CD4-positive, CD25-positive, alpha-beta regulatory T cell (primary cell): Measurements from ENCODE around the gene IRF2BP2. TPM values are rescaled to one million over a fixed set of nuclear protein-coding genes. Genes with fewer than 3 reads are reported as not detected.

Experiments used
- ATAC-seq, 2 donors: fragments of 150-1000 bp; cut with Tn5 transposase; one replicate each; pipeline ENCODE4 v1.10.0; 2021; ENCODE audit warnings: low read depth in 2 of 2, moderate number of reproducible peaks in 2 of 2, moderate library complexity in 1 of 2
- DNase-seq, 3 donors: peaks; one replicate each; pipeline versions ENCODE4 v3.0.0 to v3.0.0-alpha.2; 2012 to 2022; ENCODE audit warnings: mixed read lengths in 1 of 3
- H3K27ac ChIP-seq: one replicate; pipeline ENCODE4 v1.7.0; 2013; ENCODE audit warnings: mild to moderate bottlenecking, low read length; ENCODE audit not compliant: insufficient read depth, poor library complexity, severe bottlenecking
- H3K27me3 ChIP-seq: one replicate; pipeline ENCODE4 v1.7.0; 2013; ENCODE audit warnings: low read length; ENCODE audit not compliant: control insufficient read depth, insufficient read depth
- H3K36me3 ChIP-seq: one replicate; pipeline ENCODE4 v1.7.0; 2013; ENCODE audit warnings: mild to moderate bottlenecking, low read length, moderate library complexity; ENCODE audit not compliant: control insufficient read depth, insufficient read depth
- H3K4me1 ChIP-seq: 2 replicates; pipeline ENCODE4 v1.7.0; 2013; ENCODE audit warnings: mild to moderate bottlenecking, low read length; ENCODE audit not compliant: insufficient read depth, control insufficient read depth, poor library complexity, severe bottlenecking
- H3K4me3 ChIP-seq: one replicate; pipeline ENCODE4 v1.7.0; 2013; ENCODE audit warnings: low read depth, mild to moderate bottlenecking, low read length, moderate library complexity
- H3K9me3 ChIP-seq, 2 experiments: 1 replicate in 1 of 2; 2 replicates in 1 of 2; pipeline ENCODE4 v1.7.0; 2013; ENCODE audit warnings: low read length in 2 of 2, mild to moderate bottlenecking in 1 of 2, moderate library complexity in 1 of 2; ENCODE audit not compliant: control insufficient read depth in 2 of 2
- H3K27ac Mint-ChIP-seq, 3 donors: one replicate each; pipeline ENCODE4 v1.8.0; 2020 to 2022; ENCODE audit warnings: mild to moderate bottlenecking in 3 of 3, mixed read lengths in 3 of 3, moderate library complexity in 2 of 3
- H3K27me3 Mint-ChIP-seq: one replicate; pipeline ENCODE4 v1.8.0; 2022; ENCODE audit warnings: mild to moderate bottlenecking, mixed read lengths
- H3K36me3 Mint-ChIP-seq: one replicate; pipeline ENCODE4 v1.8.0; 2020; ENCODE audit warnings: mixed read lengths
- H3K4me1 Mint-ChIP-seq, 4 donors: one replicate each; pipeline ENCODE4 v1.8.0; 2020 to 2022; ENCODE audit warnings: mixed read lengths in 4 of 4, mild to moderate bottlenecking in 1 of 4
- H3K4me3 Mint-ChIP-seq, 4 donors: one replicate each; pipeline ENCODE4 v1.8.0; 2020 to 2022; ENCODE audit warnings: mild to moderate bottlenecking in 4 of 4, mixed read lengths in 4 of 4, moderate library complexity in 3 of 4
- H3K9me3 Mint-ChIP-seq, 7 donors: one replicate each; pipeline ENCODE4 v1.8.0; 2020 to 2022; ENCODE audit warnings: mixed read lengths in 7 of 7, mild to moderate bottlenecking in 3 of 7, moderate library complexity in 2 of 7
- polyA plus RNA-seq, 4 donors: library from polyadenylated mRNA; unstranded; fragments of 300-500 nt; fragmentation: Illumina TruSeq; gene quantifications; one replicate each; pipeline ENCODE4 v1.2.3, GENCODE V29; 2021
- total RNA-seq: library from RNA; stranded (reverse); gene quantifications from one replicate; pipeline ENCODE4 v1.2.3, GENCODE V29; 2022

IRF2BP2 gene
- total and polyA plus RNA-seq, 5 donors from 2014 or later = 21.1 to 375 (median 25.4) TPM

DNA sequence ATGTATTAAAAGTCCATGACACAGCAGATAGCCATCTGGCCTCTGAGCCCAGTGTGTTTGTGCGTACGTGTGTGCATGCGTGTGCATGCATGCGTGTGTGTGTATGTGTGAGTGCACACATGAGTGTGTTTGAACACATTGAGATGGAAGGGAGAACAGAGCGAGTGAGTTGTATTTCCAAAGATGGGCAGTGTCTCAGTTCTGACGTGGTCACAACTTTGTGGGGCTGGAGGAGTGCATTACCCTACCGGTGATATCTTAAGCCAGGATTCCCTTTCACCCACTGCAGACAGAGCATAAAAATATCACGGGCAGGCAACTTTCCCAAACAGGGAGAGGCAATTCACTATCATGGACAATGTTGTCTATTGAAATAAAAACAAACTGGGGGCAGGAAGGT, 27.8 kb downstream of the IRF2BP2 start:
- H3K9me3 ChIP-seq = no peaks in the 10 kb centered on the region
- Mint-ChIP-seq H3K36me3 (no peaks in the 10 kb centered on the region), H3K4me3 (no peak overlapping the region), H3K4me1 (no peaks in the 10 kb centered on the region), H3K9me3 (no peaks in the 10 kb centered on the region), H3K27me3 (peaks cover 6% of the 10 kb centered on the region), H3K27ac (no peak overlapping the region)
- no peak for ATAC-seq
- H3K27me3 ChIP-seq = peaks cover 7% of the 10 kb centered on the region
- DNase-seq = no peak
- H3K4me3 ChIP-seq = no peak overlapping the region
- no peaks in the 10 kb centered on the region for H3K4me1 ChIP-seq
- H3K27ac ChIP-seq = no peak overlapping the region
- H3K36me3 ChIP-seq = no peaks in the 10 kb centered on the region

DNA sequence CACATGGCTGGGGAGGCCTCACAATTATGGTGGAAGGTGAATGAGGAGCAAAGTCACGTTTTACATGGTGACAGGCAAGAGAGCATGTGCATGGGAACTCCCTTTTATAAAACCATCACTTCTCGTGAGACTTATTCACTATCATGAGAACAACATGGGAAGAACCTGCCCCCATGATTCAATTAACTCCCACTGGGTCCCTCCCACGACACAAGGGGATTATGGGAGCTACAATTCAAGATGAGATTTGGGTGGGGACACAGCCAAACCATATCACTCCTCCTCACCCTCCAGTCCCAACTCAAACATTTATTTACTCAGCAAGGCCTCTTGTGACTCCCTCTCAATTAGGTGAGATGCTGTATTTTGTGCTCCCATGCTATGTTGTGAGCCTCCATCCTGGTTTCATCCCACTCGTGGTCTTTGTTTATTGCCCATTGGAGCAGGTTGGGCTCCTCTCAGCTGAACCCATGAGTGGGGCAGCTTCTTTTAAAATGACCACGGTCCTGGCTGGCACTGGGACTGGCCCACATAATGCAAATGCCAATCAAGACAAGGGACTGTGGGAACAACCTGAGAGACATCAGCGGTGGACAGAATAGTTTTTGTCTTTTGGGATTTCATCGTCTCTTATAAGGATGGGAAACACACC, 28.8 kb downstream of the IRF2BP2 start:
- no peak overlapping the region for H3K4me3 Mint-ChIP-seq
- peaks cover 6% of the 10 kb centered on the region for H3K27me3 Mint-ChIP-seq
- peaks cover 5% of the 10 kb centered on the region for H3K27me3 ChIP-seq
- no peak overlapping the region for H3K27ac ChIP-seq
- no peaks in the 10 kb centered on the region for H3K36me3 Mint-ChIP-seq
- no peaks in the 10 kb centered on the region for H3K36me3 ChIP-seq
- no peak overlapping the region for H3K27ac Mint-ChIP-seq
- no peak overlapping the region for H3K4me3 ChIP-seq
- ATAC-seq (no peak), DNase-seq (no peak)
- H3K9me3 Mint-ChIP-seq = no peaks in the 10 kb centered on the region
- H3K9me3 ChIP-seq = no peaks in the 10 kb centered on the region
- no peaks in the 10 kb centered on the region for H3K4me1 Mint-ChIP-seq
- H3K4me1 ChIP-seq = no peaks in the 10 kb centered on the region

DNA sequence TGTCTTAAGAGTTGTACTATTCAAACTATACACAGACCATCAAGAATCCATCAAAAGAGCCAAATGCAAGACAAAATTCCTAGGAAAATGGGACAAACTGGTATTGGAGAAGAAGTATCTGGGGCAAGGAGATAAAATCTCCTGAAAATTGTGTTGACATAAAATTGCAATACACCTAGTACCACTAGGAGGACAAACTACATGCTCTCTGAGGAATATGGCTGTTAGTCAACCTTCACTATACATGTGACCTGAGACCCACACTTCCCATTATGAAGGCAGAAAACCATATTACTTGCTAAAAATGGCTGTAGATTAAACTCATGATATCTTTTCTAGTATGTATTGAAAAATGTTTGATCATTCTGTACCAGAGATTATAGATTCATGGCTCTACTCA, 30.0 kb downstream of the IRF2BP2 start:
- H3K4me1 Mint-ChIP-seq = no peaks in the 10 kb centered on the region
- Histone ChIP-seq H3K4me1 (no peaks in the 10 kb centered on the region), H3K36me3 (no peaks in the 10 kb centered on the region), H3K4me3 (no peak overlapping the region), H3K27me3 (peaks cover 5% of the 10 kb centered on the region), H3K27ac (no peak overlapping the region), H3K9me3 (no peaks in the 10 kb centered on the region)
- H3K36me3 Mint-ChIP-seq = no peaks in the 10 kb centered on the region
- no peak overlapping the region for H3K4me3 Mint-ChIP-seq
- no peaks in the 10 kb centered on the region for H3K9me3 Mint-ChIP-seq
- H3K27ac Mint-ChIP-seq = no peak overlapping the region
- DNase-seq (peak in 1 of 3 donors; percentile 34), ATAC-seq (peak; percentile 48 to 55)
- peaks cover 6% of the 10 kb centered on the region for H3K27me3 Mint-ChIP-seq

DNA sequence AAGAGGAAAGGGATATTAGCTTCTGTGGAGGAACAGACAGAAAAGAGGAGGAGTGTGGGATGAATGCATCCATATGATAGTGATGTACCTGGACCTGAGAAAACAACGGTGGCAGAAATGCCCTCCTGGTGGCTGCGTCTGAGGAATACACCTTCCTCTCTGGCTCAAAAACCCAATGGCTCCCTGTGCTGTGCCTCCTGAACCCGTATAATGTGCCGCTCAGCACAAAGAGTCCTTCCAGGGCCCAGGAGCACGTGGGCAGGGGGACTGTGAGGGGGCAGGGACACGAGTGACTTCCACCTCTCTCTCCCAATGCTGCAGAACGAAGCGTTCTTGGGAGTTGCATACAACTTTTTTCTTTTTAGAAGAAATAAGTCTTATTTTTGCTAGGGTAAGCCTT, 31.2 kb downstream of the IRF2BP2 start:
- DNase-seq = no peak
- Histone ChIP-seq H3K4me1 (no peaks in the 10 kb centered on the region), H3K27ac (no peak overlapping the region), H3K9me3 (no peaks in the 10 kb centered on the region), H3K27me3 (peaks cover 5% of the 10 kb centered on the region), H3K4me3 (no peak overlapping the region), H3K36me3 (no peaks in the 10 kb centered on the region)
- ATAC-seq = no peak
- Mint-ChIP-seq H3K27ac (no peak overlapping the region), H3K36me3 (no peaks in the 10 kb centered on the region), H3K4me1 (no peaks in the 10 kb centered on the region), H3K4me3 (no peak overlapping the region), H3K9me3 (no peaks in the 10 kb centered on the region), H3K27me3 (peaks cover 6% of the 10 kb centered on the region)

DNA sequence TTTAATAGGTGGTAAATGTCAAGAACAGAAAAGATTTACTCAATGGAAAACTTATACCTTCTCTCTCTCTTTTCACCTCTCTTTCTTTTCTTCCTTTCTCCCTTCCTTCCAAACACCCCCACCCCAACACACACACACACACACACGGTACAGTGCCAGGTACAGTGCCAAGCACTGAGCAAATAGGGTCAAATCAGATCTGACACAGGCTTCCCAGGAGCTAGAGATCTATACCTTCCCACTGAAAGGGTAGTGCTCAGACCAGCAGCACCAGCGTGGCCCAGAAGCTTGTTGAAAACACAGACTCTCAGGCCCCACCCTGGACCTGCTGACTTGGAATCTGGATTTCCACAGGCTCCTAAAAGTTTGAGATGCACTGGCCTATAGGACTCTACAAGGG, 31.9 kb downstream of the IRF2BP2 start:
- no peak for ATAC-seq
- no peak for DNase-seq
- Mint-ChIP-seq H3K9me3 (no peaks in the 10 kb centered on the region), H3K27me3 (peaks cover 6% of the 10 kb centered on the region), H3K4me3 (no peak overlapping the region), H3K27ac (no peak overlapping the region), H3K36me3 (no peaks in the 10 kb centered on the region), H3K4me1 (no peaks in the 10 kb centered on the region)
- Histone ChIP-seq H3K9me3 (no peaks in the 10 kb centered on the region), H3K27ac (no peak overlapping the region), H3K36me3 (no peaks in the 10 kb centered on the region), H3K4me3 (no peak overlapping the region), H3K27me3 (peaks cover 5% of the 10 kb centered on the region), H3K4me1 (no peaks in the 10 kb centered on the region)

DNA sequence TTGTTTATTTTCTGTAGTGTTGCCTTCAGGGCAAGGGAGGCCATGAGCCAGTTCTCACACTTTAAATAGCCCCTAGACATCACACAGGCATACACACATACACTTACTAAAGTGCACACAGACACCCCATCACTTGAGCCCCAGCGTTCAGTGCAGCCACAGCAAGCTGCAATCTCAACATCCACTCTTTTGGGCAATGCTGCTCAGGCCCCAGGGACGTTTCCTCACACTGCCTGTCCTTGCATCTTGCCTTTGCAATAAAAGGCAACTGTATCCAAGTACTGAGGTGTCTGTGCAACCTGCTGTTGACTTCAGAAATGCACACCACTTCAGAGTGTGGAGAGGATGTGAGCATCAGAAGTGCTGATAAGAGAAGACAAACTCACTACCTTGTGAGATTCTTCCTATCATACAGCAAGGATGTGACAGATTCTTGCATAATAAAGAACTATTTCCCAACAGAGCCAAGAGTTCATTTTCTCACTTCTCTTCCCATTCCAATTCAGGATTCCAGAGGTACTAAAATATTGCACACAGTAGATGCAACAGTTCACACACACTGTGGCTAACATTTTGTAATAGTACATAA, 36.2 kb downstream of the IRF2BP2 start:
- Histone ChIP-seq H3K9me3 (no peaks in the 10 kb centered on the region), H3K27ac (no peak overlapping the region), H3K36me3 (no peaks in the 10 kb centered on the region), H3K4me1 (no peaks in the 10 kb centered on the region), H3K4me3 (no peak overlapping the region), H3K27me3 (peaks cover 3% of the 10 kb centered on the region)
- H3K4me1 Mint-ChIP-seq = no peaks in the 10 kb centered on the region
- no peaks in the 10 kb centered on the region for H3K36me3 Mint-ChIP-seq
- H3K27ac Mint-ChIP-seq = no peak overlapping the region
- ATAC-seq (no peak), DNase-seq (peak in 1 of 3 donors; percentile 16)
- H3K9me3 Mint-ChIP-seq = no peaks in the 10 kb centered on the region
- no peak overlapping the region for H3K4me3 Mint-ChIP-seq
- peaks cover 6% of the 10 kb centered on the region for H3K27me3 Mint-ChIP-seq

DNA sequence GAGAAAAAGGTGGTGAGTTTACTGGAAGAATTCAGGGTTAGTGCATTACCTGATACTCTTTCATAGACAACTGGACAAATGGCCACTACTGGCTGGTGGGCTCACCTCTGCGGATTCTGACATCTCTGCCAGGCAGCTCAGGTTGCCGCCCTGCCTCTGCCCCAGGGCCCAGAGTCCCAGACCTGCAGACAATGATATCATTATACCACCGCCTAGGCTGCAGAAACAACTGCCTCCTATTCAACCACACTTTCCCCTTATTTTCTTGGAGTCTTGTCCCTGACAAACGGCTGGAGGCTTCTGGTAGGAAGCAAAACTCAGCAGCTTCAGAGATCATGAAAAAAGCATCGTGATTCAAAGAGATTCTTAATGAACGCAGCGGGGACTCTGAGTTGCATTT, 37.0 kb downstream of the IRF2BP2 start:
- Mint-ChIP-seq H3K4me1 (no peaks in the 10 kb centered on the region), H3K27me3 (peaks cover 10% of the 10 kb centered on the region), H3K9me3 (no peaks in the 10 kb centered on the region), H3K36me3 (no peaks in the 10 kb centered on the region), H3K4me3 (no peak overlapping the region), H3K27ac (no peak overlapping the region)
- Histone ChIP-seq H3K27me3 (peaks cover 2% of the 10 kb centered on the region), H3K4me3 (no peak overlapping the region), H3K4me1 (no peaks in the 10 kb centered on the region), H3K27ac (no peak overlapping the region), H3K36me3 (no peaks in the 10 kb centered on the region), H3K9me3 (no peaks in the 10 kb centered on the region)
- no peak for DNase-seq
- no peak for ATAC-seq

DNA sequence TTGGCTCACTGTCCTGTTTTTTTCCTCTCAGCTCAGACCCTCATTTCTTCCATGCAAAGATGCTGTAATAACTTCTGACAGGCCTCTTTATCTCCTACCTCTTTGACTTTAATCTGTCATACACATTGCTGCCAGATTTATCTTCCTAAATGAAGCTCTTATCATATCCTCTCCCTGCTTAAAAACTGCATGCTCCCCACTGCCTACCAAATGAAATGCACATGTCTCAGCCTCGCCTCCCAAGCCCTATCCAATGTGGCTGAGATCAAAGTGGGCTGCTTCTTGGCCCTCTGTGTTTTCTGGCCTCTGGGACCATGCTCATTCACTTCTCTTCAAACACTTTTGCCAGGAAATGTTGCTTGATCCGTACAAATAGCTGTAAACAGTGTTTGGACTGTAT, 38.3 kb downstream of the IRF2BP2 start:
- Mint-ChIP-seq H3K9me3 (peaks cover 0 to 2% (median 0%) of the 10 kb centered on the region in 7 donors), H3K4me3 (no peak overlapping the region), H3K4me1 (no peaks in the 10 kb centered on the region), H3K36me3 (no peaks in the 10 kb centered on the region), H3K27ac (peak overlapping the region in 1 of 3 donors; percentile 53), H3K27me3 (peaks cover 6% of the 10 kb centered on the region)
- Histone ChIP-seq H3K36me3 (no peaks in the 10 kb centered on the region), H3K4me1 (no peaks in the 10 kb centered on the region), H3K27me3 (no peaks in the 10 kb centered on the region), H3K27ac (no peak overlapping the region), H3K9me3 (no peaks in the 10 kb centered on the region), H3K4me3 (no peak overlapping the region)
- DNase-seq = no peak
- ATAC-seq = no peak
